Activated T-cell treated with anti-CD3 and anti-CD28 coated beads for 1 hour (primary cell): ENCODE data around the gene MCM3AP.

Experiments
- DNase-seq: peaks from one replicate; pipeline ENCODE4 v3.0.0-alpha.2; 2020; ENCODE audit warnings: low read depth

Gene MCM3AP

GRCh38 chr21:46273341-46273740 is 12.1 kb downstream of the MCM3AP start:
- no peak for DNase-seq

DNA sequence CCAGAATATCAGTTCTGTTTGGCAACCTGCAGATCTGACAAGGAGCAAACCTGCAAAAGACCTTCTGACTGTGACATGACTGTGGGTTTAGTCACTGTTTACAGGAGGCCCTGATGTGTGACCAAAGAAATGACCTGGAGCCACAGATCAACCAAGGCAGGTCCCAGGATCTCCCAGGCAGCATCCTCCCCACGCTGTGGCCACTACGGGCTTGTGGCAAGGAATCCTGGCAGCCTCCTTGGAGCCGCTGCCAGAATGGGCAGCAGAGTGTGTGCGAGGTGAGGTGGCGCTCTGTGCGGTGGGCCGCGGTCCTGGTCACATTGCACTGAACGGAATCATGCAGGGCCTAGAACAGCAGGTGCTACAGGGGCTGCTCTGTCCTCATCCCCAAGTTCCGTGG is 15.9 kb downstream of the MCM3AP start:
- DNase-seq = no peak

DNA sequence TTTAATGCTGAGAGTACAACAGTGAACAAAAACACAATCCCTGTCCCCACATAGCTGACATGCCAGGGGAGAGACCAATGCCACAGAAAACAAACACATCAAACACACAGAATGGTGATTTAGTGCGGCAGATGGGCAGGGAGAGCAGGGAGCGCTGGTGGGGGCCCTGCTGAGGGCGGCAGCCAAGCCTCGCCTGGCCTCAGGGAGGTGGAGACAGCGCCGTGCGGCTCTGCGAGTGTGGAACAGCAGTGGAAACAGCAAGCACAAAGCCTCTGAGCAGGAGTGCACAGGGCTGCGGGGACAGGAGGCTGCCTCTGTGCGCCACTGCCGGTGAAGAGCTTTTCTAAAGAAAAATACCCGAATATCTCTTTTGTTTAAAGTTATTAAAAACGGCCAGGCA is 17.0 kb downstream of the MCM3AP start:
- DNase-seq = no peak

GRCh38 chr21:46266946-46267345 is 18.5 kb downstream of the MCM3AP start:
- DNase-seq = no peak

- DNase-seq = no peak
Measured at GRCh38 chr21:46265736-46266525, 19.5 kb downstream of the MCM3AP start.

DNA sequence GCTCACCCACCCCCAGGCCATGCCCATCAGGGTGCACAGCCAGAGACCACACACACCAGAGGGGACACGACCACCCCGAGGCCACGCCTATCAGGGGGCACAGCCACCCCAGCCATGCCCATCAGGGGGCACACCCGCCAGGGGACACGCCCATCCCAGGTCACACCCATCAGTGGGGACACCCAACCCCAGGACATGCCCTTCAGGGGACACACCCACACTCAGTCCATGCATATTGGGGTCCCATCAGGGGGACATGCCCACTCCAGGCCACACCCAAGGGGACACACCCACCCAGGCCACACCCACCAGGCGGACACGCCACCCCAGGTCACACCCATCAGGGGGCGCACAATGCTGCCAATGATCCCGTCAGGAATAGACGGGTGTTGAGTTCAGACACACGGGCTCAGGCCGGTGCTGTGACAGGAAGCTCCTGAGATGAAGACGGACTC is 20.7 kb downstream of the MCM3AP start:
- DNase-seq = no peak

- DNase-seq = no peak
Measured at GRCh38 chr21:46264046-46264689, 21.2 kb downstream of the MCM3AP start.

GRCh38 chr21:46256501-46256994 is 28.9 kb downstream of the MCM3AP start:
- no peak for DNase-seq

DNA sequence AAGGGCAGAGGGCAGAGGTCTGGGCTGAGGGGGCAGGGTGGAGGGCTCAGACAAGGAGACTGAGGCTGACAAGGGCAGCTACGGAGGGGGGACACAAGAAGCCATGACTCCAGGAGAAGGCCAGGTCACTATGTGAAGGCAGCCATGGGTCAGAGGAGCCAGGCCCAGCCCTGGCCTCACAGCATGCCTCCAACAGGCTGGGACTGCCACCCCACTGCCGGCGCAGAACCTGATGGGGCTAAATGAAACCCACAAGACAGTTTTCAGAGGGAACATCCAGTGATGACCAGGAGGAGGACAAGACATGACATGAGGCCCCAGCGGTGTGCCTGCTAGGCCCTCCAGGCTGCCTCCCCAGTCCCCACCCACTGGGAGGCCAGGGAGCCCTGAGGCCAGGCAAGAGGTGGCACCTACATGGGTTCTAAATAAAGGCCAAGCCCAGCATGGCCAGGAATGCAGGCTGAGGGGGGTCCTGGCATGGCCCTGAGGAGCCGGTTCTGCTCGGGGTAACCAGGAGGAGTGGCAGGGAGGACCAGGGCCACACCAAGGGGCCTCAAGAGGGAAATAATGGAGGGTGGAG is 29.6 kb downstream of the MCM3AP start:
- DNase-seq = no peak

DNA sequence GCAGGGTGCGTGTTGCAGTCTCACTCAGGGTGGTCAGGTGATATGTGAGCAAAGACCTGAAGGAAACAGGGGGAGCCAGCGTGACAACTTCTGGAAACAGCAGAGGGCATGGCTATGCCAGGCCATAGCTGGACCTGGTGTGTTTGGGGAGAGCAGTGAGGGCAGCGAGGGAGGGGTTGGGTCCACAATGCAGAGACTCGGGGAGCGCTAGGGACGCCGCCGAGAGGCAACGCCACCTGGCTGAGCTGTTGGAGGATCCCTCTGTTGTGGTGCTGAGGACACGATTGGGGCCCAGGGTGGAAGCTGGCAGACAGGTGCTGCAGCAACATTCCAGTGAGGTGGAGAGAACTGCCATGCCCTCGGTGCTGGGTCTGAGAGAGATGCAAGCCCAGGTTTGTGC is 30.2 kb downstream of the MCM3AP start:
- DNase-seq = no peak

GRCh38 chr21:46254208-46254975 is 31.0 kb downstream of the MCM3AP start:
- no peak for DNase-seq

GRCh38 chr21:46253610-46254124 is 31.7 kb downstream of the MCM3AP start:
- no peak for DNase-seq

DNA sequence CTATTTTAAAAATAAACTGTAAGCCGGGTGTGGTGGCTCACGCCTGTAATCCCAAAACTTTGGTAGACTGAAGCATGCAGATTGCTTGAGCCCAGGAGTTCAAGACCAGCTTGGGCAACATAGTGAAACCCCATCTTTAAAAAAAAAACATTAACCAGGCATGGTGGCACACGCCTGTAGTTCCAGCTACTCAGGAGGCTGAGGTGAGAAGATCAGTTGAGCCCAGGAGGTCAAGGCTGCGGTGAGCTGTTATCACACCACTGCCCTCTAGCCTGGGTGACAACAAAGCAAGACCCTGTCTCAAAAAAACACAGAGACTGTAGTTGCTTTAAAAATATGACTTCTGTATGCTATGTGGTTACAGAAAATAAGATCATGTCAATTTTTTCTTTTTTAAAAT is 32.6 kb downstream of the MCM3AP start:
- no peak for DNase-seq

- no peak for DNase-seq
Measured at GRCh38 chr21:46250146-46250725, 35.2 kb downstream of the MCM3AP start.

DNA sequence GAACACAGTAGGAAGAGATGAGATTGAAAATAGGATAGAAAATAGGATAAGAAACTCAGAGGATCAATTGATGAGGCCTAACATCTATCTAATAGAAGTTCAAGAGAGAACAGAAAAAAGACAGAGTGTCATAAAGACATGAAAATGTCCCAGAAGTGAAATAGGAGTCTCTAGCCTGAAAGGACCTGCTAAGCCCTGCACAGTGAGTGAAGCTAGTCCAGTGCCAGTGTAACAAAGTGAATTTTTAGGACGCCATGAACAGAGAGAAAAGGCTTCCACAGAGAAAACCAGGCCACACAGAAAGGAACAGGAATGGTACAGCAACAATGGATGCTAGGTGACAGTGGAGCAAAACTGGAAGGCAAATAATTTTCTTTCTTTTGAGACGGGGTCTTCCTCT is 36.6 kb downstream of the MCM3AP start:
- no peak for DNase-seq

- DNase-seq = no peak
Measured at GRCh38 chr21:46248422-46248782, 37.0 kb downstream of the MCM3AP start.

DNA sequence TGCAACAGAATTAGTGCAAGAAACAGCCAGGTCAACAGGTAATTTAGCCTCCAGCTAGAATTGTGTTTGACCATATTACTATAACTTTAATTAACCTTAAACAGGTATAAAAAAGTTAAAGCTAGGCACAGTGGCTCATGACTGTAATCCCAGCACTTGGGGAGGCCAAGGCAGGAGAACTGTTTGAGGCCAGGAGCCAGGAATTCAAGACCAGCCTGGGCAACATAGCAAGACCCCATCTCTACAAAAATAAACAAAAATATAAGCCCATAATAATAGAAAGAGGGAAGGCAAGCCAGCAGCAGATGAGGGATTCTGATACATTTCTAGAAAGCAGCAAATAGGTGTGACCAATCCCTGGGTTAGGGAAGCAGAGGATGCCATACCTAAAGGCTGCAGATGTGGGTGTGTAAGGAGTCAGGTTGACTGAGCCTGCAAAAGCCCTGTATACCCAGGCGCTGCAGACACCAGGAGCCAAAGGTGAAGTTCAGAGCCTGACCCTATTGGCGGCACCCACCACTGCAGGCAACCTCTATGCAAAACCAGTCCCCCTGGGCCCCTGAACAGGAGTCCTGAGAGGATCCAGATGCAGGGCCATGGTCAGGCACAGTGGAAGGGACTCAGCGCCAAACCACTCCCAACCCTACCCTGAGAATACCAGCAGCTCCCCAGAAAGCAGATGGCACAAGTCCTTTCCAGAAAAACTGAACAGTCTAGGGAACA is 37.6 kb downstream of the MCM3AP start:
- no peak for DNase-seq

GRCh38 chr21:46246345-46246744 is 39.1 kb downstream of the MCM3AP start:
- no peak for DNase-seq

GRCh38 chr21:46245213-46245915 is 40.0 kb downstream of the MCM3AP start:
- no peak for DNase-seq

DNA sequence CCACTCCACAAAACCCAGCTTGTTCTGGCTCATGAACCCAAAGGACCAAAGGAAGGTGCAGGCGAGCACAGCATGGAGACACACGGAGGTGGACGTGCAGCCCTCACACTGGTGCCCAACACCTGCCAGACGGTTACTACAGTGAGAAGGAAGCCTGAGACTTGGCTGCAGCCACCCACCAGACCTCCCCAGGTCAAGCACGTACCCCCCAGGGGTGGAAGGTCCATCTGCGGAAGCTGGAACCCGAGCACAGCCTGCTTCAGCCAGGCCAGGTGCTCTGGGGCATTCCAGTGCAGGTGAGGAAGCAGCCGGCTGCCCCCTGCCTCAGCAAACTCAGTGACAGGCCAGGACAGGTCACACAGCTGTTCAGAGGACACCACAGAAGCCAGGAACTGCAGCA is 40.8 kb downstream of the MCM3AP start:
- no peak for DNase-seq

- no peak for DNase-seq
Measured at GRCh38 chr21:46243960-46244361, 41.5 kb downstream of the MCM3AP start.
